ENCODE data around the gene KIR3DL3.
"Not testable (repeated sequence)": the region's sequence is repeated elsewhere in the genome, so short reads cannot be mapped to it uniquely, and the experiment has no call there.

KIR3DL3 gene

DNA sequence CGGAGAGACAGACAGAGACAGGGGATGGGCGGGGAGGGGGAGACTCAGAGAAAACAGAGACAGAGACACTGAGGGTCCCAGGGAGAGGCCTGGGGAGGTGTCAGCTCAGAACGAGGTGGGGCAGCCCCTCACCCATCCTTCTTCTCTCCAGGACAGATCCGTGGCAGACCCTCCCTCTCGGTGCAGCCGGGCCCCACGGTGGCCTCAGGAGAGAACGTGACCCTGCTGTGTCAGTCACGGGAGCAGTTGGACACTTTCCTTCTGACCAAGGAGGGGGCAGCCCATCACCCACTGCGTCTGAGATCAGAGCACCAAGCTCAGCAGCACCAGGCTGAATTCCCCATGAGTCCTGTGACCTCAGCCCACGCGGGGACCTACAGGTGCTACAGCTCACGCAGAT, 14.3 kb upstream of the KIR3DL3 start:
- not testable (repeated sequence) for H3K14ac ChIP-seq (ENCODE audit: low read length); H2BK120ac ChIP-seq (ENCODE audit: insufficient read depth, low read length, poor library complexity); H4K91ac ChIP-seq (ENCODE audit: low read depth, low read length); H3K4me2 ChIP-seq (ENCODE audit: low read length); H2AK5ac ChIP-seq (ENCODE audit: low read length); H4K12ac ChIP-seq (ENCODE audit: low read depth, low read length); H3K4me3 ChIP-seq (ENCODE audit: low read depth, low read length); H3K27ac ChIP-seq (ENCODE audit: low read depth, low read length); H3K79me1 ChIP-seq (ENCODE audit: low read length); H2BK5ac ChIP-seq (ENCODE audit: low read depth, low read length, poor library complexity); H4K8ac ChIP-seq (ENCODE audit: low read depth, low read length); H3K18ac ChIP-seq (ENCODE audit: low read length); H3K4ac ChIP-seq (ENCODE audit: low read depth, low read length); H3K79me2 ChIP-seq (ENCODE audit: control insufficient read depth, insufficient read depth, low read length, poor library complexity); H3K9ac ChIP-seq (ENCODE audit: low read length); H3K36me3 ChIP-seq (ENCODE audit: control insufficient read depth in 1 of 2, insufficient read depth in 2 of 2, low read length in 2 of 2); H2AFZ ChIP-seq (ENCODE audit: insufficient read depth, low read length, poor library complexity); H3K4me1 ChIP-seq (ENCODE audit: control insufficient read depth in 1 of 2, insufficient read depth in 2 of 2, low read length in 2 of 2); H2BK12ac ChIP-seq (ENCODE audit: low read length); DNase-seq; H3K27me3 ChIP-seq (ENCODE audit: insufficient read depth, low read length); H3K23ac ChIP-seq (ENCODE audit: low read length)
- WGBS (ENCODE audit: extremely low coverage, insufficient coverage, insufficient read length) = no CpG with 5 or more reads among the region's 13 CpGs
- H3K9me3 ChIP-seq (ENCODE audit: insufficient read depth, low read depth, low read length) = peaks cover 44% of the 10 kb centered on the region

DNA sequence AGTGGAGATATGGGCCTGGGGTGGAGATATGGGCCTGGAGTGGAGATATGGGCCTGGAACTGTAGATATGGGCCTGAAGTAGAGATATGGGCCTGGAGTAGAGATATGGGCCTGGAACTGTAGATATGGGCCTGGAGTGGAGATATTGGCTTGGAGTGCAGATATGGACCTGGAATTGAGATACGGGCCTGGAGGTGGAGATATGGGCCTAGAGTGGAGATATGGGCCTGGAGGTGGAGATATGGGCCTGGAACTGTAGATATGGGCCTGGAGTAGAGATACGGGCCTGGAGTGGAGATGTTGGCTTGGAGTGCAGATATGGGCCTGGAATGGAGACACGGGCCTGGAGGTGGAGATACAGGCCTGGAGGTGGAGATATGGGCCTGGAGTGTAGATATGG, 402 bp downstream of the KIR3DL3 start:
- no peaks in the 10 kb centered on the region for H3K79me2 ChIP-seq (ENCODE audit: control insufficient read depth, insufficient read depth, low read length, poor library complexity)
- no peaks in the 10 kb centered on the region for H3K36me3 ChIP-seq (ENCODE audit: control insufficient read depth in 1 of 2, insufficient read depth in 2 of 2, low read length in 2 of 2)
- no CpG with 5 or more reads among the region's 3 CpGs for whole genome bisulfite sequencing (ENCODE audit: extremely low coverage, insufficient coverage, insufficient read length)
- no peak overlapping the region for H3K9ac ChIP-seq (ENCODE audit: low read length)
- H3K79me1 ChIP-seq (ENCODE audit: low read length) = no peaks in the 10 kb centered on the region
- no peak overlapping the region for H3K27ac ChIP-seq (ENCODE audit: low read depth, low read length)
- H3K4me3 ChIP-seq (ENCODE audit: low read depth, low read length) = no peak overlapping the region
- no peak overlapping the region for H4K12ac ChIP-seq (ENCODE audit: low read depth, low read length)
- H4K91ac ChIP-seq (ENCODE audit: low read depth, low read length) = no peak overlapping the region
- peaks cover 36% of the 10 kb centered on the region for H3K9me3 ChIP-seq (ENCODE audit: insufficient read depth, low read depth, low read length)
- no peak overlapping the region for H2BK5ac ChIP-seq (ENCODE audit: low read depth, low read length, poor library complexity)
- no peak for DNase-seq
- no peaks in the 10 kb centered on the region for H3K4me1 ChIP-seq (ENCODE audit: control insufficient read depth in 1 of 2, insufficient read depth in 2 of 2, low read length in 2 of 2)
- H4K8ac ChIP-seq (ENCODE audit: low read depth, low read length) = no peak overlapping the region
- no peak overlapping the region for H2BK12ac ChIP-seq (ENCODE audit: low read length)
- H3K4ac ChIP-seq (ENCODE audit: low read depth, low read length) = no peak overlapping the region
- no peak overlapping the region for H3K4me2 ChIP-seq (ENCODE audit: low read length)
- H3K18ac ChIP-seq (ENCODE audit: low read length) = no peak overlapping the region
- no peak overlapping the region for H3K23ac ChIP-seq (ENCODE audit: low read length)
- H2BK120ac ChIP-seq (ENCODE audit: insufficient read depth, low read length, poor library complexity) = no peak overlapping the region
- no peak overlapping the region for H3K14ac ChIP-seq (ENCODE audit: low read length)
- H3K27me3 ChIP-seq (ENCODE audit: insufficient read depth, low read length) = no peaks in the 10 kb centered on the region
- H2AK5ac ChIP-seq (ENCODE audit: low read length) = no peak overlapping the region
- H2AFZ ChIP-seq (ENCODE audit: insufficient read depth, low read length, poor library complexity) = no peak overlapping the region

DNA sequence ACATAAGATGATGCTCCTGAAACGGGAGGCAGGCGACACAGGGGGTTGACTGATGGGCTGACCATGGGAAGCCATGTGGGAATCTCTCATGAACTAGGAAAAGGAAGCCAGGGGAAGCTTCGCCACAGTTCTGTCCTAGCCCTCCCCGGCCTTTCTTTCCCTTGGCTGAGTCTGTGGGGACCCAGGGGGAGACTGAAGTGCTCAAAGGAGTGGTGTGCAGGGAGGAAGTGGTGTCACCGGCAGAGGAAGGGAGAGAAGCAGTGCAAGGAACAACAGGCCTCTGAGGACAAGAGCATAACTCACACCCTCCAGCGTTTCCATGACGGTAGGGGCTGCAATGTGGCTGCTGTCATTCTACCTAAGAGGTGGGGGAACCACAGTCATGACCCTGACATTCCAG, 1.1 kb downstream of the KIR3DL3 start:
- no peak overlapping the region for H2BK120ac ChIP-seq (ENCODE audit: insufficient read depth, low read length, poor library complexity)
- H3K18ac ChIP-seq (ENCODE audit: low read length) = no peak overlapping the region
- H4K8ac ChIP-seq (ENCODE audit: low read depth, low read length) = no peak overlapping the region
- no peak overlapping the region for H2BK5ac ChIP-seq (ENCODE audit: low read depth, low read length, poor library complexity)
- no peaks in the 10 kb centered on the region for H3K79me2 ChIP-seq (ENCODE audit: control insufficient read depth, insufficient read depth, low read length, poor library complexity)
- H3K4ac ChIP-seq (ENCODE audit: low read depth, low read length) = no peak overlapping the region
- H3K14ac ChIP-seq (ENCODE audit: low read length) = no peak overlapping the region
- H3K36me3 ChIP-seq (ENCODE audit: control insufficient read depth in 1 of 2, insufficient read depth in 2 of 2, low read length in 2 of 2) = no peaks in the 10 kb centered on the region
- no peak for DNase-seq
- no peak overlapping the region for H2AK5ac ChIP-seq (ENCODE audit: low read length)
- H3K4me2 ChIP-seq (ENCODE audit: low read length) = no peak overlapping the region
- H2BK12ac ChIP-seq (ENCODE audit: low read length) = no peak overlapping the region
- no peak overlapping the region for H4K91ac ChIP-seq (ENCODE audit: low read depth, low read length)
- WGBS (ENCODE audit: extremely low coverage, insufficient coverage, insufficient read length) = no CpG with 5 or more reads among the region's 7 CpGs
- H4K12ac ChIP-seq (ENCODE audit: low read depth, low read length) = no peak overlapping the region
- H3K79me1 ChIP-seq (ENCODE audit: low read length) = no peaks in the 10 kb centered on the region
- H3K9me3 ChIP-seq (ENCODE audit: insufficient read depth, low read depth, low read length) = peaks cover 39% of the 10 kb centered on the region
- H3K27ac ChIP-seq (ENCODE audit: low read depth, low read length) = no peak overlapping the region
- peak overlapping the region; percentile 30 for H3K4me3 ChIP-seq (ENCODE audit: low read depth, low read length)
- H2AFZ ChIP-seq (ENCODE audit: insufficient read depth, low read length, poor library complexity) = no peak overlapping the region
- no peak overlapping the region for H3K9ac ChIP-seq (ENCODE audit: low read length)
- H3K27me3 ChIP-seq (ENCODE audit: insufficient read depth, low read length) = no peaks in the 10 kb centered on the region
- no peaks in the 10 kb centered on the region for H3K4me1 ChIP-seq (ENCODE audit: control insufficient read depth in 1 of 2, insufficient read depth in 2 of 2, low read length in 2 of 2)
- no peak overlapping the region for H3K23ac ChIP-seq (ENCODE audit: low read length)

DNA sequence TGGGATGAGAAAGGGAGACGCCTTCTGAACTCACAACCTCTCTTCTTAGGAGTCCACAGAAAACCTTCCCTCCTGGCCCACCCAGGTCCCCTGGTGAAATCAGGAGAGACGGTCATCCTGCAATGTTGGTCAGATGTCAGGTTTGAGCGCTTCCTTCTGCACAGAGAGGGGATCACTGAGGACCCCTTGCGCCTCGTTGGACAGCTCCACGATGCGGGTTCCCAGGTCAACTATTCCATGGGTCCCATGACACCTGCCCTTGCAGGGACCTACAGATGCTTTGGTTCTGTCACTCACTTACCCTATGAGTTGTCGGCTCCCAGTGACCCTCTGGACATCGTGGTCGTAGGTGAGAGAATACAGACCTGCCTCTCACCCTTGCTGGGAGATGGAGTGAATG, 3.3 kb downstream of the KIR3DL3 start:
- Histone ChIP-seq H3K27me3 (ENCODE audit: insufficient read depth, low read length) (no peaks in the 10 kb centered on the region), H4K91ac (ENCODE audit: low read depth, low read length) (no peak overlapping the region), H4K12ac (ENCODE audit: low read depth, low read length) (no peak overlapping the region), H3K23ac (ENCODE audit: low read length) (no peak overlapping the region), H3K9me3 (ENCODE audit: insufficient read depth, low read depth, low read length) (peaks cover 47% of the 10 kb centered on the region), H3K27ac (ENCODE audit: low read depth, low read length) (no peak overlapping the region), H2AK5ac (ENCODE audit: low read length) (no peak overlapping the region), H3K18ac (ENCODE audit: low read length) (no peak overlapping the region), H3K4me2 (ENCODE audit: low read length) (no peak overlapping the region), H3K4me1 (ENCODE audit: control insufficient read depth in 1 of 2, insufficient read depth in 2 of 2, low read length in 2 of 2) (no peaks in the 10 kb centered on the region), H3K4me3 (ENCODE audit: low read depth, low read length) (no peak overlapping the region), H3K14ac (ENCODE audit: low read length) (no peak overlapping the region), H3K4ac (ENCODE audit: low read depth, low read length) (no peak overlapping the region), H3K79me1 (ENCODE audit: low read length) (no peaks in the 10 kb centered on the region), H4K8ac (ENCODE audit: low read depth, low read length) (no peak overlapping the region), H2AFZ (ENCODE audit: insufficient read depth, low read length, poor library complexity) (no peak overlapping the region), H2BK120ac (ENCODE audit: insufficient read depth, low read length, poor library complexity) (no peak overlapping the region), H2BK12ac (ENCODE audit: low read length) (no peak overlapping the region), H3K79me2 (ENCODE audit: control insufficient read depth, insufficient read depth, low read length, poor library complexity) (no peaks in the 10 kb centered on the region), H2BK5ac (ENCODE audit: low read depth, low read length, poor library complexity) (no peak overlapping the region), H3K9ac (ENCODE audit: low read length) (peak overlapping the region; percentile 21), H3K36me3 (ENCODE audit: control insufficient read depth in 1 of 2, insufficient read depth in 2 of 2, low read length in 2 of 2) (no peaks in the 10 kb centered on the region)
- WGBS (ENCODE audit: extremely low coverage, insufficient coverage, insufficient read length) = no CpG with 5 or more reads among the region's 10 CpGs
- no peak for DNase-seq
